GM18951 (cell line): Measurements from ENCODE around the gene SCP2.

ENCODE experiments used
- POLR2A ChIP-seq: IDR thresholded peaks from 4 replicates; pipeline ENCODE4 v1.6.1; 2011; ENCODE audit warnings: mild to moderate bottlenecking; ENCODE audit not compliant: insufficient read length, insufficient read depth; ENCODE audit errors: extremely low read depth
- in situ Hi-C: fragments of 300-500 bp; cut with MboI; formaldehyde crosslinking; loops from one replicate; pipeline ENCODE4 v1.12.0; 2022; ENCODE audit warnings: low sequenced_read_pairs, mixed read lengths, inconsistent platforms; ENCODE audit not compliant: unreplicated experiment

SCP2 gene

DNA sequence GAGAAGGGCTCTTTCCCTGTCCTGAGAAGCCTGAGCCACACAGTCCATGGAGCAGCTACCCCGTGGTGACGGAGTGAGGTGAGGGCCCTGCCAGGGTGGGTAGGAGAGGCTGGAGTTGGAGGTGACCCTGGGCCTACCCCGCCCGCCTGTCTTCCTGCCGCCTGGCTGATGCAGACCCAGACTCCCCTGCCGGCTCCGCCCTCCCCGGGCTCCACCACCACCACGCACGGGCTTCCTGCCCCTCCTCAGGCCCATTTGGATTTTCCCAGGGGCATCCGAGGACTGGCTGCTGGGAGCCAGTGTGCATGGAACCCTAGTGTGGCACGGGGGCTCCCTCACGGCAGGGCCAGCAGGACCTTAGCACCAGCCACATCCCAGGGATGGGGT is 167.4 kb downstream of the SCP2 start:
- in situ Hi-C loops, result no loop called here
- TF ChIP-seq POLR2A, result no peak
